Amniotic stem cell (primary cell): ENCODE results near the gene CROCC2.

Experiments used
- DNase-seq: peaks from one replicate; lab custom pipeline; 2025; lab: John Stamatoyannopoulos, UW

CROCC2 gene

DNA sequence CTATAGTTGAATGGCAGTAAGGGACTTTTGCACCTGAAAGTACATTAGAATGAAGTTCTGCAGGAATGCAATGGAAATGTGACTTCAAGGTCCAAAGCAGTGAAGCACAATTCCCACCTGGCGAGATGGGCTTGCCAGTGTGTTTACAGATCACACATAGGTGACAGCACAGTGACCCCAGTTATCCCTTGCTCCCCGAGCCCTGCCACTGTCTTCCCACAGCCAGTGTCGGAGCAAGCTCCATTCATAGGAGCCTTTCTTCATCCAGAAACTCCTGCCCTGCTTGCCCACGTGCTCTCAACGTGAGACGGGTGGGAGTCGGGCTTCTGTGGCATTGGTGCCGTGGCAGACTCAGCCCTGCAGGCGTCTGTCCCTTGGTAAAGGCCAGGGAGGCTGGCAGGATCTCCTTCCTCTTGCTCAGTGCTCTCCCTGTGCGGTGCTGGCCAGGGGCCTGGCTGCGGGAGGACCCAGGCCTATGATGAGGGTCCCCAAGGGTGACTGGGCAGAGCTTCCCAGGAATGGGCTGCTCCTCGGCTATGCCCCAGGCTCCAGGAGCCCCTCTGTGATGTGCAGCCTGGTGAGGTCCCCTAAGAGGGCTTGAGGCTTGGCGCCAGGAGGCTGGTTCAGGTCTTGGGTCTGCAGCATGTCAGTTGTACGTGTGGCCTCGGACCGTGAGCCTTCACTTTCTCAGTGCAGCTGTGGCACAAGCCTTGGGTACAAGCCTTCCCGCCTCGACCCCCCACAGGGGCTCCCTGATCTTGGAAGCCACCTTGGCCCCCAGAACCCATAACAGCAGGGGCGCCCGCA is 132.4 kb downstream of the CROCC2 start:
- no peak for DNase-seq

- DNase-seq: no peak
Observed at GRCh38 chr2:241039416-241039815, 133.3 kb downstream of the CROCC2 start.

- no peak for DNase-seq
Observed at GRCh38 chr2:241040081-241040803, 134.1 kb downstream of the CROCC2 start.

GRCh38 chr2:241041589-241042158 is 135.5 kb downstream of the CROCC2 start:
- no peak for DNase-seq
